ENCODE measurements around the gene GTF2H1. TPM values are rescaled to one million over a fixed set of nuclear protein-coding genes. Genes with fewer than 3 reads are reported as not detected.
"Not testable (repeated sequence)": the region's sequence is repeated elsewhere in the genome, so short reads cannot be mapped to it uniquely, and the experiment has no call there.

The GTF2H1 gene
- total RNA-seq, 1 donor from 2014 or later: 47.8 TPM

DNA sequence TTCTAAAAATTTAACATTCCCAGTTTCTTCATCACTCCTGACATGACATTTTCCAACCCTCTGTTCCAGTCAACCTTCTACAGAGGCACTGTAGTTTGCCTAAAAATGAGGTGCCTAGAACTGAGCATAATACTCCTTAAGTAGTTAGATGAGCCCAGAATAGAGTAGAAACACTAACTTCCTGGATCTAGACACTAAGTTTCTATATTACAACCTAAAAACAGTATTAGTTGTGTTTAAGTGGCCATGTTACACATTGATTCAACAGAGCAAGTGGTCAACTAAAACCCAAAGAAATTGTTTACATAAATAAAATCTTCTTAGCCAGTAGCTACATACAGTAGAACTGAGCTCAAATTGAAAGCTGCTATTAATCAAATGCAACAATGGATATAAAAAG lies 1.8 kb upstream of the GTF2H1 start:
- no peaks in the 10 kb centered on the region for H3K27me3 ChIP-seq (ENCODE audit: insufficient read depth, low read length)
- DNase-seq (ENCODE audit: low read depth): no peak
- no peaks in the 10 kb centered on the region for H3K36me3 Mint-ChIP-seq (ENCODE audit: low read depth, unreplicated experiment)
- no peak overlapping the region for H3K27ac ChIP-seq (ENCODE audit: low read depth, low read length)
- H3K27me3 Mint-ChIP-seq (ENCODE audit: low read depth, unreplicated experiment): no peaks in the 10 kb centered on the region
- H3K9ac ChIP-seq (ENCODE audit: low read length): peak overlapping the region; percentile 97
- TF ChIP-seq EZH2 (IDR thresholded peaks at IDR 0.05; ENCODE audit: insufficient read depth, low read length): no peak
- TF ChIP-seq CTCF (IDR thresholded peaks at IDR 0.05; ENCODE audit: insufficient read depth, low read depth, low read length): no peak
- no peak for FAIRE-seq
- H2AFZ ChIP-seq (ENCODE audit: low read depth, low read length): no peak overlapping the region
- no peak overlapping the region for H3K27ac Mint-ChIP-seq (ENCODE audit: unreplicated experiment)
- H4K20me1 ChIP-seq (ENCODE audit: insufficient read depth, low read length): peaks cover 15% of the 10 kb centered on the region
- peak overlapping the region; percentile 90 for H3K4me2 ChIP-seq (ENCODE audit: low read length)
- H3K4me1 ChIP-seq (ENCODE audit: insufficient read depth, low read length): peaks cover 31% of the 10 kb centered on the region
- peak overlapping the region; percentile 74 for H3K4me3 Mint-ChIP-seq (ENCODE audit: unreplicated experiment)
- peaks cover 3% of the 10 kb centered on the region for H3K36me3 ChIP-seq (ENCODE audit: insufficient read depth, low read length)
- H3K4me1 Mint-ChIP-seq (ENCODE audit: low read depth, unreplicated experiment): peaks cover 35% of the 10 kb centered on the region
- H3K4me3 ChIP-seq (ENCODE audit: insufficient read depth, low read depth, low read length): peak overlapping the region; percentile 97
- no peaks in the 10 kb centered on the region for H3K9me3 ChIP-seq (ENCODE audit: insufficient read depth, low read depth, low read length)
- no peaks in the 10 kb centered on the region for H3K9me3 Mint-ChIP-seq (ENCODE audit: unreplicated experiment)
- peaks cover 89% of the 10 kb centered on the region for H3K79me2 ChIP-seq (ENCODE audit: insufficient read depth, low read length)

- no peaks in the 10 kb centered on the region for H3K27me3 ChIP-seq (ENCODE audit: insufficient read depth, low read length)
- H3K27ac Mint-ChIP-seq (ENCODE audit: unreplicated experiment): peak overlapping the region; percentile 95
- FAIRE-seq: no peak
- H3K4me3 Mint-ChIP-seq (ENCODE audit: unreplicated experiment): peak overlapping the region; percentile 98
- no peaks in the 10 kb centered on the region for H3K36me3 Mint-ChIP-seq (ENCODE audit: low read depth, unreplicated experiment)
- H3K9me3 ChIP-seq (ENCODE audit: insufficient read depth, low read depth, low read length): no peaks in the 10 kb centered on the region
- H4K20me1 ChIP-seq (ENCODE audit: insufficient read depth, low read length): peaks cover 15% of the 10 kb centered on the region
- H3K27ac ChIP-seq (ENCODE audit: low read depth, low read length): peak overlapping the region; percentile 100
- H3K27me3 Mint-ChIP-seq (ENCODE audit: low read depth, unreplicated experiment): no peaks in the 10 kb centered on the region
- H2AFZ ChIP-seq (ENCODE audit: low read depth, low read length): peak overlapping the region; percentile 100
- peaks cover 35% of the 10 kb centered on the region for H3K4me1 Mint-ChIP-seq (ENCODE audit: low read depth, unreplicated experiment)
- TF ChIP-seq EZH2 (IDR thresholded peaks at IDR 0.05; ENCODE audit: insufficient read depth, low read length) (no peak), CTCF (IDR thresholded peaks at IDR 0.05; ENCODE audit: insufficient read depth, low read depth, low read length) (no peak)
- H3K9ac ChIP-seq (ENCODE audit: low read length): peak overlapping the region; percentile 97
- peaks cover 88% of the 10 kb centered on the region for H3K79me2 ChIP-seq (ENCODE audit: insufficient read depth, low read length)
- H3K9me3 Mint-ChIP-seq (ENCODE audit: unreplicated experiment): no peaks in the 10 kb centered on the region
- peaks cover 6% of the 10 kb centered on the region for H3K36me3 ChIP-seq (ENCODE audit: insufficient read depth, low read length)
- H3K4me1 ChIP-seq (ENCODE audit: insufficient read depth, low read length): peaks cover 31% of the 10 kb centered on the region
- H3K4me3 ChIP-seq (ENCODE audit: insufficient read depth, low read depth, low read length): peak overlapping the region; percentile 97
- no peak for DNase-seq (ENCODE audit: low read depth)
- peak overlapping the region; percentile 90 for H3K4me2 ChIP-seq (ENCODE audit: low read length)
Measured at GRCh38 chr11:18321578-18321968, 794 bp upstream of the GTF2H1 start.

DNA sequence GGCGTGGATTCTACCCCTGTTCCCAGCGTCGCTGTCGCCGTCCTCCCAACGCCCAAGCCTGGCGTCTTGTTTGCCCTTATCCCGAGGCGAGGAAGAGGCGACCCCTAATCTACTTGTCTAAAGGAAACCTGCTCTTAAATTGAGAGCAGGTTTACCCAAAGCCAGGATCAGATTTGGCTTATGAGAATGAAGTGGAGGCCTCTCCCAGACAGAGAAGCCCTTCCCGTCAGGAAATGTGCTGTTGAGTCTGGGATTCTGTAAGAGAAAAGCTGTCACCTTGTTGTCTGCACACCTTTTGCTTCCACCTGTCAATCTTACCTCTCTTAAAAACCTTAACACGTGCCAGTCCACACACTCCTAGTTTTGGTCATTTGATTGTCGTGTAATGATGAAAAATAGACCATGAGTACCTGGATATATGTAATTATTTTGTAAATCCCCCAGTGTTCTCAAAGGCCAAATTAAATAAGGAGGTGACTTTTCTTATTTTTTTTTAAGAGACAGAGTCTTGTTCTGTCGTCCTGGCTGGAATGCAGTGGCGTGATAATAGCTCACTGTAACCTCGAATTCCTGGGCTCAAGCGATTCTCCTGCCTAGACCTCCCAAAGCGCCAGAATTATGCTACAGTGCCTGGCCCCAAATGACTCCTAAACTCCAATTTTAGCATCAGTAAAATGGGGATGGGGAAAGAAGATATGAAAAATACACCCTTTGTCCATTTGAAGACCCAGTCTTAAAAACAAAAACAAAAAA lies 627 bp downstream of the GTF2H1 start:
- Mint-ChIP-seq H3K9me3 (ENCODE audit: unreplicated experiment) (no peaks in the 10 kb centered on the region), H3K27ac (ENCODE audit: unreplicated experiment) (peak overlapping the region; percentile 95), H3K36me3 (ENCODE audit: low read depth, unreplicated experiment) (no peaks in the 10 kb centered on the region), H3K4me3 (ENCODE audit: unreplicated experiment) (peak overlapping the region; percentile 98), H3K4me1 (ENCODE audit: low read depth, unreplicated experiment) (peaks cover 35% of the 10 kb centered on the region), H3K27me3 (ENCODE audit: low read depth, unreplicated experiment) (no peaks in the 10 kb centered on the region)
- peak overlapping the region; percentile 97 for H3K9ac ChIP-seq (ENCODE audit: low read length)
- peaks cover 31% of the 10 kb centered on the region for H3K4me1 ChIP-seq (ENCODE audit: insufficient read depth, low read length)
- FAIRE-seq: no peak
- peaks cover 18% of the 10 kb centered on the region for H4K20me1 ChIP-seq (ENCODE audit: insufficient read depth, low read length)
- no peaks in the 10 kb centered on the region for H3K9me3 ChIP-seq (ENCODE audit: insufficient read depth, low read depth, low read length)
- H3K36me3 ChIP-seq (ENCODE audit: insufficient read depth, low read length): peaks cover 6% of the 10 kb centered on the region
- DNase-seq (ENCODE audit: low read depth): peak; percentile 14
- H3K4me3 ChIP-seq (ENCODE audit: insufficient read depth, low read depth, low read length): peak overlapping the region; percentile 97
- H3K79me2 ChIP-seq (ENCODE audit: insufficient read depth, low read length): peaks cover 93% of the 10 kb centered on the region
- peak overlapping the region; percentile 100 for H3K27ac ChIP-seq (ENCODE audit: low read depth, low read length)
- no peaks in the 10 kb centered on the region for H3K27me3 ChIP-seq (ENCODE audit: insufficient read depth, low read length)
- TF ChIP-seq EZH2 (IDR thresholded peaks at IDR 0.05; ENCODE audit: insufficient read depth, low read length) (no peak), CTCF (IDR thresholded peaks at IDR 0.05; ENCODE audit: insufficient read depth, low read depth, low read length) (no peak)
- H3K4me2 ChIP-seq (ENCODE audit: low read length): peak overlapping the region; percentile 90
- no peak overlapping the region for H2AFZ ChIP-seq (ENCODE audit: low read depth, low read length)

DNA sequence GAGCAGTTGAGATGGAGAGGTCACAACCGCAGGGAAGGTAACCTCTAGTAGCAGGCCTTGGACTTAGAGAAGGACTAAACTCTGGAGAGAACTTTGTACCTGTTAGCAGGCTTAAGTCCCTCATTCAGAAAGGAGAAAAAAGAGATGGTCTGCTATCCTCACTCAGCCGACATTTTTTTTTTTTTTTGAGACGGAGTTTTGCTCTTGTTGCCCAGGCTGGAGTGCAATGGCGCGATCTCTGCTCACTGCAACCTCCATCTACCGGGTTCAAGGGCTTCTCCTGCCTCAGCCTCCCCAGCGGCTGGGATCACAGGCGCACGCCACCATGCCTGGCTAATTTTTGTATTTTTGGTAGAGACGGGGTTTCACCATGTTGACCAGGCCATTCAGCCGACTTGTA lies 1.5 kb downstream of the GTF2H1 start:
- H3K36me3 ChIP-seq (ENCODE audit: insufficient read depth, low read length); H3K27me3 Mint-ChIP-seq (ENCODE audit: low read depth, unreplicated experiment); H3K27me3 ChIP-seq (ENCODE audit: insufficient read depth, low read length); H3K9me3 Mint-ChIP-seq (ENCODE audit: unreplicated experiment); H3K27ac ChIP-seq (ENCODE audit: low read depth, low read length); H3K9me3 ChIP-seq (ENCODE audit: insufficient read depth, low read depth, low read length); H3K36me3 Mint-ChIP-seq (ENCODE audit: low read depth, unreplicated experiment); DNase-seq (ENCODE audit: low read depth); H2AFZ ChIP-seq (ENCODE audit: low read depth, low read length); H3K27ac Mint-ChIP-seq (ENCODE audit: unreplicated experiment); FAIRE-seq: not testable (repeated sequence)
- Histone ChIP-seq H3K9ac (ENCODE audit: low read length) (peak overlapping the region; percentile 97), H3K4me3 (ENCODE audit: insufficient read depth, low read depth, low read length) (peak overlapping the region; percentile 97), H3K4me1 (ENCODE audit: insufficient read depth, low read length) (peaks cover 31% of the 10 kb centered on the region), H3K4me2 (ENCODE audit: low read length) (peak overlapping the region; percentile 90), H3K79me2 (ENCODE audit: insufficient read depth, low read length) (peaks cover 88% of the 10 kb centered on the region), H4K20me1 (ENCODE audit: insufficient read depth, low read length) (peaks cover 18% of the 10 kb centered on the region)
- Mint-ChIP-seq H3K4me3 (ENCODE audit: unreplicated experiment) (peak overlapping the region; percentile 98), H3K4me1 (ENCODE audit: low read depth, unreplicated experiment) (peaks cover 35% of the 10 kb centered on the region)

Measured in astrocyte (in vitro differentiated cells and primary cell).